Liver (tissue), 9 donors: ENCODE results near the gene TNFAIP3. TPM values are rescaled to one million over a fixed set of nuclear protein-coding genes. Genes with fewer than 3 reads are reported as not detected.

Experiments
- DNase-seq: peaks from one replicate; pipeline ENCODE4 v3.0.0-alpha.2; 2017; ENCODE audit warnings: low spot score
- H3K27ac ChIP-seq, 2 donors: one replicate each; pipeline ENCODE4 v1.7.0; 2013; ENCODE audit warnings: inconsistent platforms in 2 of 2, low read length in 2 of 2, control low read depth in 1 of 2, low read depth in 1 of 2, mild to moderate bottlenecking in 1 of 2
- H3K27me3 ChIP-seq, 4 donors: one replicate each; pipeline versions ENCODE4 v1.6.1 to v1.7.0; 2013; ENCODE audit warnings: low read length in 3 of 4, inconsistent platforms in 1 of 4, mild to moderate bottlenecking in 1 of 4, moderate library complexity in 1 of 4; ENCODE audit not compliant: control insufficient read depth in 4 of 4, insufficient read depth in 4 of 4
- H3K36me3 ChIP-seq, 4 donors: one replicate each; pipeline versions ENCODE4 v1.6.1 to v1.7.0; 2013; ENCODE audit warnings: low read length in 3 of 4, mild to moderate bottlenecking in 3 of 4, low read depth in 1 of 4, moderate library complexity in 1 of 4; ENCODE audit not compliant: control insufficient read depth in 4 of 4, insufficient read depth in 3 of 4
- H3K4me1 ChIP-seq, 4 donors: one replicate each; pipeline versions ENCODE4 v1.6.1 to v1.7.0; 2013; ENCODE audit warnings: low read length in 3 of 4, mild to moderate bottlenecking in 3 of 4, moderate library complexity in 1 of 4; ENCODE audit not compliant: control insufficient read depth in 4 of 4, insufficient read depth in 4 of 4
- H3K4me3 ChIP-seq, 3 donors: one replicate each; pipeline versions ENCODE4 v1.6.1 to v1.7.0; 2013; ENCODE audit warnings: low read length in 3 of 3, control low read depth in 1 of 3, low read depth in 1 of 3, mild to moderate bottlenecking in 1 of 3
- H3K9ac ChIP-seq, 2 donors: one replicate each; pipeline ENCODE4 v1.7.0; 2013; ENCODE audit warnings: low read length in 2 of 2, mild to moderate bottlenecking in 2 of 2, moderate library complexity in 2 of 2, control low read depth in 1 of 2, low read depth in 1 of 2
- H3K9me3 ChIP-seq, 4 donors: one replicate each; pipeline versions ENCODE4 v1.6.1 to v1.7.0; 2013; ENCODE audit warnings: low read length in 3 of 4; ENCODE audit not compliant: control insufficient read depth in 4 of 4
- EGR1 ChIP-seq, 2 donors: IDR thresholded peaks; 2 replicates each; pipeline ENCODE4 v1.6.1; 2016 to 2018; ENCODE audit warnings: antibody characterized with exemption in 2 of 2, low read depth in 2 of 2
- FOXA1 ChIP-seq: IDR thresholded peaks from 2 replicates; pipeline ENCODE4 v1.6.1; 2016; ENCODE audit warnings: antibody characterized with exemption
- FOXA2 ChIP-seq: IDR thresholded peaks from 2 replicates; pipeline ENCODE4 v1.6.1; 2016; ENCODE audit warnings: antibody characterized with exemption
- GABPA ChIP-seq, 2 donors: IDR thresholded peaks in 1 of 2; conservative IDR thresholded peaks in 1 of 2; 2 replicates each; pipeline ENCODE4 v1.6.1; 2016; ENCODE audit warnings: antibody characterized with exemption in 2 of 2, mild to moderate bottlenecking in 1 of 2, moderate library complexity in 1 of 2
- HNF4A ChIP-seq, 2 donors: conservative IDR thresholded peaks; 2 replicates each; pipeline ENCODE4 v1.6.1; 2016; ENCODE audit warnings: antibody characterized with exemption in 2 of 2, mild to moderate bottlenecking in 2 of 2
- HNF4G ChIP-seq: IDR thresholded peaks from 2 replicates; pipeline ENCODE4 v1.6.1; 2016; ENCODE audit warnings: antibody characterized with exemption
- JUND ChIP-seq, 2 donors: IDR thresholded peaks; 2 replicates each; pipeline ENCODE4 v1.6.1; 2016; ENCODE audit warnings: antibody characterized with exemption in 2 of 2
- MAX ChIP-seq: IDR thresholded peaks from 2 replicates; pipeline ENCODE4 v1.6.1; 2016; ENCODE audit warnings: antibody characterized with exemption
- NR2F2 ChIP-seq: IDR thresholded peaks from 2 replicates; pipeline ENCODE4 v1.6.1; 2016; ENCODE audit warnings: antibody characterized with exemption
- RAD21 ChIP-seq, 2 donors: IDR thresholded peaks; 2 replicates each; pipeline ENCODE4 v1.6.1; 2016; ENCODE audit warnings: antibody characterized with exemption in 2 of 2, mild to moderate bottlenecking in 2 of 2
- REST ChIP-seq: IDR thresholded peaks from 2 replicates; pipeline ENCODE4 v1.6.1; 2016; ENCODE audit warnings: antibody characterized with exemption, mild to moderate bottlenecking
- RXRA ChIP-seq, 2 donors: IDR thresholded peaks; 2 replicates each; pipeline ENCODE4 v1.6.1; 2017 to 2018; ENCODE audit warnings: antibody characterized with exemption in 2 of 2, mild to moderate bottlenecking in 1 of 2
- SP1 ChIP-seq: IDR thresholded peaks from 2 replicates; pipeline ENCODE4 v1.6.1; 2018; ENCODE audit warnings: antibody characterized with exemption, mild to moderate bottlenecking
- TAF1 ChIP-seq: conservative IDR thresholded peaks from 2 replicates; pipeline ENCODE4 v1.6.1; 2016; ENCODE audit warnings: antibody characterized with exemption, mild to moderate bottlenecking
- YY1 ChIP-seq: IDR thresholded peaks from 2 replicates; pipeline ENCODE4 v1.6.1; 2016; ENCODE audit warnings: antibody characterized with exemption, mild to moderate bottlenecking
- WGBS: extraction: QIAGEN DNeasy Blood & Tissue Kit; methylation state at CpG from one replicate; pipeline ENCODE4 v1.1.7; 2013; 5-methylcytosine and 5-hydroxymethylcytosine counted together
- polyA plus RNA-seq, 2 donors: library from polyadenylated mRNA; stranded (reverse) in 1 of 2; unstranded in 1 of 2; fragments of 200-250 nt in 1 of 2; fragments of >200 nt in 1 of 2; fragmentation: Nextera tagmentation in 1 of 2; extraction: Ambion mirVana in 1 of 2; gene quantifications; one replicate each; pipeline versions ENCODE4 v1.2.1 to v1.2.3, GENCODE V29; 2013 to 2015
- total RNA-seq, 2 donors: library from RNA; depleted of rRNA; stranded (reverse); fragments of >200 nt; gene quantifications; one replicate each; pipeline ENCODE4 v1.2.3, GENCODE V29; 2014
- TF ChIP-seq, protein P1 (sequence below): IDR thresholded peaks from 2 replicates; pipeline ENCODE4 v1.6.1; 2016; ENCODE audit warnings: antibody characterized with exemption
- TF ChIP-seq, protein P2 (sequence below): fragments of 150-350 bp; IDR thresholded peaks from 2 replicates; pipeline ENCODE4 v1.5.1; 2017; ENCODE audit warnings: improper control_type of control experiment, low read depth, low read length; ENCODE audit not compliant: missing input control
- donor health status: healthy.
- donor health status: healthy.
- donor health status: healthy.
- donor health status: healthy.
- donor health status: healthy.

TNFAIP3 gene
- total and polyA plus RNA-seq, 4 donors: 4.5 to 8.0 (median 6.7) TPM

DNA sequence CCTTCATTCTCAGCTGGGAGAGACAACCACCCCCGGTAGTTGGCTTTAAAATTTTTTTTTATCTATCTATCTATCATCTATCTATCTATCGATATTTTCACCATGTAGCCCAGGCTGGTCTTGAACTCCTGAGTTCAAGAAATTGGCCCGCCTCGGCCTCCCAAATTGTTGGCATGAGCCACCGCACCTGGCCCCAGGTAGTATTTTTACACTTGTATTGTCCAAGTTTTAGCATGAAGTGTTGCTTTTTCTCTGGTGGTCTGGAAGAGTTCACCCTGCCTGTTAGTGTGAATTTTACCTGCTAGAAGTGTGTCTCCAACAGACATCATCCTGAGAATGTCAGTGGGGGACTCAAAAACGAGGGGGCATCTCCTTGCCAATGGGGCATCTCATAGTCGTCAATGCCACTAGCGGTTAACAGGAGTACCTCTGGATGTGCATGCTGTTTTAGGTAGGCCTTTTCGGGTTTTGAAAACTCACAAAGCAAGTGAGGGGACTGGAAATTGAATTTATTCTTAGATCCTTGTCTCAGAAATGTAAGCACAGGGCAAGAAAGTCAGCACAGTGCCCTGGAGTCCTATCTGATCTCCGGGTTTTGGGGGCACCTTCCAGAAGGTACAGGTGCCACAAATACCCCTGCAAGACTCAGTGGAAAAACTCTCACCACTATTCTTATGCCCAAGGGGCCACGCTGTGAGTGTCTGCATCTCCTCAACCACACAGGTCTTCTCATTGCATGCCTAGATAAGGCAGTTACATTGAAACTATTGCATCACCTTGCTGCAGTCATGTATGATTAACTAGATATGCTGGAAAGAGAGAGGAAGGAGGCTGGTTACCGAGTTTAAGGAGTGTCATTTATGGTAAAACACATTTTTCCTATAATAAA, 37.1 kb downstream of the TNFAIP3 start (continued):
- TF ChIP-seq REST (no peak), HNF4A (conservative IDR thresholded peaks at IDR 0.05) (peak; percentile 21 to 26), MAX (no peak), FOXA1 (no peak), FOXA2 (no peak), RXRA (IDR thresholded peaks at IDR 0.05) (peak in 1 of 2 donors; percentile 13), EGR1 (IDR thresholded peaks at IDR 0.05; ENCODE audit: low read depth in 2 of 2) (no peak), YY1 (no peak), HNF4G (no peak)
- TF ChIP-seq, protein P1, sequence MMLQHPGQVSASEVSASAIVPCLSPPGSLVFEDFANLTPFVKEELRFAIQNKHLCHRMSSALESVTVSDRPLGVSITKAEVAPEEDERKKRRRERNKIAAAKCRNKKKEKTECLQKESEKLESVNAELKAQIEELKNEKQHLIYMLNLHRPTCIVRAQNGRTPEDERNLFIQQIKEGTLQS: peak; percentile 89

DNA sequence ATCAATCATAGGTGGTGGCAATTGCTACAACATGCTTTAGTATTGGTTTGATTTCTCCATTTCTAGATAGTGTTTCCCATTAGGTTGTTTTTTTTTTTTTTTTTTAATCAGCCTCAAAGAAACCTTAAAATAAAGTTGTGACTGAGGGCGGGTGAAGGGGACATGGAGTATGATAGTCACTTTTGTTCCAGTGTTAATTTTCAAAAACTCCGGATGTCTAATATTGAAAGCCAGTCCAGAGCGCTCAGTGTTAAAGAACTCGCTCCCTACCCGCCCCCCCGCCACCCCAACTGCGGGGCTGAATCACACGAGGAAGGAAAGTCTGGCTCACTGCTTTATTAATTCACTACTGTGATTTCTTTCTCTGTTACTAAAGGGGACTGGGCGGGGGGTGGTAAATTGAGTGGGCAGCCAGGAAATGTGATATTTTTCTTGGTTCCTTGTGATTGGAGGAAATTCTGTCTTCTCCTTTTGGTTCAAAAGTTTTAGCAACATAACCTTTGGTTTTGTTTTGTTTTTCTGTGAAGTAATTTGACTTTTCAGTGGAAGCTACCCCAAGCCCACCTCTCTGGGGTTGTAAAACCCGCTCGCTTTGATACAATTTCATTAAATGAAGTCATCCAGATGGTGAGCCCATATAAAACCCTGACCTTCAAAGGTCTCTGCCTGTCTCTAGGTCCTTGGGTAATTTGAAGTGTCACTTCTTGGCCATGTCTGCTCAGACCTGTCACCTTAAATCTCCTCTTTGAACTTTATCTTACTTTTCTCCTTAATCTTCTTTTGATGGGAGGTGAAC, 38.0 kb downstream of the TNFAIP3 start:
- 78% methylated on average over 11 of the region's 11 CpGs for WGBS
- TF ChIP-seq, protein P1: no peak
- TF ChIP-seq JUND (IDR thresholded peaks at IDR 0.05): peak in 1 of 2 donors; percentile 3
- DNase-seq: no peak
- Histone ChIP-seq H3K4me3 (no peak overlapping the region), H3K27ac (no peak overlapping the region), H3K36me3 (no peaks in the 10 kb centered on the region), H3K4me1 (peaks cover 5 to 21% (median 12%) of the 10 kb centered on the region in 4 donors), H3K9ac (no peak overlapping the region), H3K27me3 (no peaks in the 10 kb centered on the region), H3K9me3 (no peaks in the 10 kb centered on the region)

- Histone ChIP-seq H3K27me3 (no peaks in the 10 kb centered on the region), H3K27ac (no peak overlapping the region), H3K4me3 (no peak overlapping the region), H3K4me1 (peaks cover 5 to 18% (median 12%) of the 10 kb centered on the region in 4 donors), H3K9ac (no peak overlapping the region), H3K9me3 (no peaks in the 10 kb centered on the region), H3K36me3 (no peaks in the 10 kb centered on the region)
- DNase-seq: no peak
- WGBS: 87% methylated on average over 1 of the region's 1 CpG
- no peak for TF ChIP-seq REST
- no peak for TF ChIP-seq NR2F2
- TF ChIP-seq TAF1: no peak
- TF ChIP-seq EGR1 (IDR thresholded peaks at IDR 0.05; ENCODE audit: low read depth in 2 of 2): no peak
- TF ChIP-seq, protein P2, sequence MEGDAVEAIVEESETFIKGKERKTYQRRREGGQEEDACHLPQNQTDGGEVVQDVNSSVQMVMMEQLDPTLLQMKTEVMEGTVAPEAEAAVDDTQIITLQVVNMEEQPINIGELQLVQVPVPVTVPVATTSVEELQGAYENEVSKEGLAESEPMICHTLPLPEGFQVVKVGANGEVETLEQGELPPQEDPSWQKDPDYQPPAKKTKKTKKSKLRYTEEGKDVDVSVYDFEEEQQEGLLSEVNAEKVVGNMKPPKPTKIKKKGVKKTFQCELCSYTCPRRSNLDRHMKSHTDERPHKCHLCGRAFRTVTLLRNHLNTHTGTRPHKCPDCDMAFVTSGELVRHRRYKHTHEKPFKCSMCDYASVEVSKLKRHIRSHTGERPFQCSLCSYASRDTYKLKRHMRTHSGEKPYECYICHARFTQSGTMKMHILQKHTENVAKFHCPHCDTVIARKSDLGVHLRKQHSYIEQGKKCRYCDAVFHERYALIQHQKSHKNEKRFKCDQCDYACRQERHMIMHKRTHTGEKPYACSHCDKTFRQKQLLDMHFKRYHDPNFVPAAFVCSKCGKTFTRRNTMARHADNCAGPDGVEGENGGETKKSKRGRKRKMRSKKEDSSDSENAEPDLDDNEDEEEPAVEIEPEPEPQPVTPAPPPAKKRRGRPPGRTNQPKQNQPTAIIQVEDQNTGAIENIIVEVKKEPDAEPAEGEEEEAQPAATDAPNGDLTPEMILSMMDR: no peak
- no peak for TF ChIP-seq RAD21 (IDR thresholded peaks at IDR 0.05)
- TF ChIP-seq HNF4G: no peak
- TF ChIP-seq, protein P1: no peak
- no peak for TF ChIP-seq SP1
- no peak for TF ChIP-seq HNF4A (conservative IDR thresholded peaks at IDR 0.05)
- TF ChIP-seq GABPA (IDR thresholded peaks at IDR 0.05 in 1 of 2, conservative IDR thresholded peaks at IDR 0.05 in 1 of 2): no peak
These were observed 39.0 kb downstream of the TNFAIP3 start for GRCh38 chr6:137906020-137906472.
